Spinal cord (tissue), 10 donors: ENCODE measurements around the gene RAB3GAP1. TPM values are rescaled to one million over a fixed set of nuclear protein-coding genes. Genes with fewer than 3 reads are reported as not detected.
A peak's percentile ranks its signal among the peaks of the same experiment; 100 is the strongest.

ENCODE experiments used
- DNase-seq, 6 donors: peaks; one replicate each; pipeline versions ENCODE4 v3.0.0 to v3.0.0-alpha.2; 2013 to 2015; ENCODE audit warnings: low spot score in 6 of 6, low read depth in 4 of 6
- H3K27ac ChIP-seq: one replicate; pipeline ENCODE4 v1.5.1; 2013; ENCODE audit warnings: low read depth, low read length, control low read depth
- H3K27me3 ChIP-seq: one replicate; pipeline ENCODE4 v1.6.1; 2013; ENCODE audit warnings: low read length; ENCODE audit not compliant: control insufficient read depth, insufficient read depth
- H3K36me3 ChIP-seq: one replicate; pipeline ENCODE4 v1.6.1; 2013; ENCODE audit warnings: low read length; ENCODE audit not compliant: control insufficient read depth, insufficient read depth
- H3K4me1 ChIP-seq: one replicate; pipeline ENCODE4 v1.6.1; 2013; ENCODE audit warnings: low read length; ENCODE audit not compliant: control insufficient read depth, insufficient read depth
- H3K4me3 ChIP-seq: one replicate; pipeline ENCODE4 v1.5.1; 2013; ENCODE audit warnings: low read depth, low read length, control low read depth
- H3K9me3 ChIP-seq: one replicate; pipeline ENCODE4 v1.6.1; 2013; ENCODE audit warnings: low read length; ENCODE audit not compliant: control insufficient read depth, insufficient read depth
- WGBS: methylation state at CpG from one replicate; pipeline ENCODE4 v1.1.5; 2013; ENCODE audit warnings: missing lambda C conversion rate; ENCODE audit not compliant: insufficient coverage; 5-methylcytosine and 5-hydroxymethylcytosine counted together
- polyA plus RNA-seq, 2 donors: library from polyadenylated mRNA; unstranded; fragments of 120-200 nt; gene quantifications; one replicate each; pipeline ENCODE4 v1.2.1, GENCODE V29; 2013; ENCODE audit not compliant: insufficient read length in 2 of 2
- total RNA-seq, 2 donors: library from RNA; depleted of rRNA in 1 of 2; stranded (reverse); fragments of 120-200 nt in 1 of 2; fragments of >200 nt in 1 of 2; gene quantifications; one replicate each; pipeline versions ENCODE4 v1.2.3 to v1.2.4, GENCODE V29; 2013 to 2014
- donor health status: healthy.

The RAB3GAP1 gene
- total and polyA plus RNA-seq, 4 donors = 42.4 to 89.7 (median 53.1) TPM

DNA sequence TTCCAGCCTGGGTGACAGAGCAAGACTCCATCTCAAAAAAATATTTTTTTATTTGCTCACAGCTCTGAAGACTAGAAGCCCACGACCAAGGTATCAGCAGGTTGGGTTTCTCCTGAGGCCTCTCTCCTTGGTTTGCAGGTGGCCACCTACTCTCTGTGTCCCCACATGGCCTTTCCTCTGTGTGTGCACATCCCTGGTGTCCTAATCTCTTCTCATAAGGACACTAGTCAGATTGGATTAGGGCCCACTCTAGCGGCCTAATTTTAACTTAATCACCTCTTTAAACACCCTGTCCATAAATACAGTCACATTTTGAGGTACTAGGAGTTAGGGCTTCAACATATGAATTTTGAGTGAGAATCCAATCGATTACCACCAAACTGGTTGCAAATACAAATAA lies 2.0 kb upstream of the RAB3GAP1 start:
- H3K27ac ChIP-seq = no peak overlapping the region
- no peaks in the 10 kb centered on the region for H3K27me3 ChIP-seq
- WGBS = 82% methylated on average over 1 of the region's 3 CpGs
- no peak for DNase-seq
- no peaks in the 10 kb centered on the region for H3K36me3 ChIP-seq
- H3K9me3 ChIP-seq = no peaks in the 10 kb centered on the region
- no peak overlapping the region for H3K4me3 ChIP-seq
- H3K4me1 ChIP-seq = peaks cover 5% of the 10 kb centered on the region

DNA sequence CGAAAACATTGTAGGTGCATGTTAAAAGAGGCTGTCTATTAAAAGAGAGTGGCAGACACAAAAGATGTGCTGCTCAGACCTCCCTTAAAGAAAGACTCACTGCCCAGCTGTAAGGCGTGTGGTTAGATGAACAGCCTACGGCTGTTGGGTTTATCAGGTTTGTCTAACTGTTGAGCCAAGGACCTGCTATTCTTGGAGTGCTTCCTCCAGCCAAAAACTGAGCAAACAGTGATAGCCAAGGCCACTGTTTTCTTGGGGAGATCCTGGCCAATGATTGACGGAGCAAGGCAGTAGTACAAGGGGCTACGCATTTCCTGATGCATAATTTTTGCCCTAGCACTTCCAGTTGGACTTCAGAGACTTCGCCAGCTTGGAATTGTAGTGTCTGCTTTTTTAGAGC lies 1.4 kb upstream of the RAB3GAP1 start:
- DNase-seq = no peak

DNA sequence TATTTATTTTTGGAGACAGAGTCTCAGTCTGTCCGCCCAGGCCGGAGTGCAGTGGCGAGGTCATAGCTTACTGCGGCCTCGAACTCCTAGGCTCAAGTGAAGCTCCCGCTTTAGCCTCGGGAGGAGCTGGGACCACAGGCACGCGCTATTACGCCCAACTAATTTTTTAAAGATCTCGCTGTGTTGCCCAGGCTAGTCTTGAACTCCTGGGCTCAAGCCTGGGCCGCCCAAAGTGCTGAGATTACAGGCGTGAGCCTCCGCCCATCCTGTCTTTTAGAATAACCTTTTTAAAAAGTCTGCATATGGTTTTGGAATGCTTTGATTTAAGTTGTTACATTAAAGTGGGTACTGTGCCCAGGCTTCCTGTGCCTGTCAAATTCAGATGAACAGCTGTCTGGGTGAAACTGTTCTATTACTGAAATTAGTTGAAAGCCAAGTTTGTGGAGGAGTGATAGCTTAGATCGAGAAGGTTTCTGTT lies 944 bp downstream of the RAB3GAP1 start:
- no peaks in the 10 kb centered on the region for H3K27me3 ChIP-seq
- WGBS = 27% methylated on average over 14 of the region's 15 CpGs
- H3K9me3 ChIP-seq = no peaks in the 10 kb centered on the region
- peak overlapping the region; percentile 98 for H3K4me3 ChIP-seq
- H3K4me1 ChIP-seq = peaks cover 5% of the 10 kb centered on the region
- DNase-seq = no peak
- no peak overlapping the region for H3K27ac ChIP-seq
- peaks cover 3% of the 10 kb centered on the region for H3K36me3 ChIP-seq

More for the DNA sequence above, 1.4 kb upstream of the RAB3GAP1 start:
- no peaks in the 10 kb centered on the region for H3K27me3 ChIP-seq
- H3K9me3 ChIP-seq = no peaks in the 10 kb centered on the region
- WGBS = 95% methylated on average over 6 of the region's 6 CpGs
- peaks cover 5% of the 10 kb centered on the region for H3K4me1 ChIP-seq
- H3K27ac ChIP-seq = no peak overlapping the region
- H3K4me3 ChIP-seq = no peak overlapping the region
- no peaks in the 10 kb centered on the region for H3K36me3 ChIP-seq

DNA sequence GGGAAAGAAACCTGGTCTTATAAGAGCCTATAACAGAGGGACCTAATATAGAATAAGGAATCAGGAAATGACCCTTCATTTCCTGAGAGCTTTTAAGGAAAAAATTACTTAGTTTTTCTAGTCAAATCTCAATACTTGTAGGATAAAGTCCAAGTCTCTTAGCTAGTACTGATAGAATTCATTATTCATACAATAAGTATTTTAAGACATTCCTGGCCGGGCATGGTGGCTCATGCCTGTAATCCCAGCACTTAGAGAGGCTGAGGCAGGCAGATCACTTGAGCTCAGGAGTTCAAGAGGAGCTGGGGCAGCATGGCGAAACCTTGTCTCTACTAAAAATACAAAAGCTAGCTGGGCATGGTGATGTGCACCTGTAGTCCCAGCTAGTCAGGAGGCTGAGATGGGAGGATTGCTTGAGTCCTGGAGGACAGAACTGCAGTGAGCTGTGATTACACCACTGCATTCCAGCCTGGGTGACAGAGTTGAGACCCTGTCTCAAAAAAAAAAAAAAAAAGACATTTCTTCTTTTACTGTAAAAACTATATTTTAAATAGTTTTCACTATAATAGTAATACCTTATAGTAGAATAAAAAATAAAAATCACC lies 3.2 kb downstream of the RAB3GAP1 start:
- DNase-seq = no peak
- no peak overlapping the region for H3K4me3 ChIP-seq
- H3K27me3 ChIP-seq = no peaks in the 10 kb centered on the region
- H3K36me3 ChIP-seq = peaks cover 4% of the 10 kb centered on the region
- H3K4me1 ChIP-seq = peaks cover 5% of the 10 kb centered on the region
- no CpG with 5 or more reads among the region's 2 CpGs for WGBS
- no peak overlapping the region for H3K27ac ChIP-seq
- H3K9me3 ChIP-seq = no peaks in the 10 kb centered on the region

DNA sequence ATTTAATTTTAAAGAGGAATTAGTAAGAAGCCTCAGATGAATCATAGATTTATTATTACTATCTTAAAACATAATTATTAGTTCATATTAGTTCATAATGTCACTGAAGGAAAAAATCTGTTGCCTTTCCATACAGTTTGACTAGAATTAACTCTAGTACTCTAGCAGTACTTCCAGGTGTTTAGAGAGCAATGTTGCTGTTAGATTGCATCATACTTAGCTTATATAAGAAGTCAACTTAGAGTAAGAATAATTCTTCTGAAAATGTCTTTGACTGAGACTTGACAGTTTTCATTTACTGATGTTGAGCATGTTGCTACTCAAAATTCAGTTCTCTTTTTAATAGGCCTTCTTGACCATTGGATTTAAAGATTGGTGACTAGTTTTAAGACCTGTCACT lies 4.7 kb downstream of the RAB3GAP1 start:
- H3K27me3 ChIP-seq = no peaks in the 10 kb centered on the region
- H3K36me3 ChIP-seq = peaks cover 9% of the 10 kb centered on the region
- H3K4me3 ChIP-seq = no peak overlapping the region
- H3K4me1 ChIP-seq = peaks cover 5% of the 10 kb centered on the region
- H3K27ac ChIP-seq = no peak overlapping the region
- no peaks in the 10 kb centered on the region for H3K9me3 ChIP-seq
- DNase-seq = no peak

DNA sequence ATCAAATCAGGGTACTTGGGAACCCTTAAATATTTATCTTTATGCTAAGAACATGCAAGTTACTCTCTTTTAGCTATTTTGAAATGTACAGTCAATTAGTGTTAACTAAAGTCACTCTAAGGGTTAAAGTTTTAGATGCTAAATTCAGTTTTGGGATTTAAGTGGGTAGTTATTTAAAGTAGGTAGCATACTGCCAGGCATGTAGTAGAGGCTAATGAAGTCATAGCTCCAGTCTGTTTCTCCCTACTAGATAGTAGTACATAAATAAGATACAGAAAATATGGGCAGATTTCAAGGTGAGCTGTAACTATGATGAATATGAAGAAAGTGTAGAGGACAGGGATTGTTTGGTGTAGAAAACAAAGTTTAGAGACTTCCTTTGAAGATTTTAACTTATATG lies 7.5 kb downstream of the RAB3GAP1 start:
- Histone ChIP-seq H3K36me3 (peaks cover 12% of the 10 kb centered on the region), H3K4me1 (no peaks in the 10 kb centered on the region), H3K4me3 (no peak overlapping the region), H3K27ac (no peak overlapping the region), H3K27me3 (no peaks in the 10 kb centered on the region), H3K9me3 (no peaks in the 10 kb centered on the region)
- DNase-seq = no peak

DNA sequence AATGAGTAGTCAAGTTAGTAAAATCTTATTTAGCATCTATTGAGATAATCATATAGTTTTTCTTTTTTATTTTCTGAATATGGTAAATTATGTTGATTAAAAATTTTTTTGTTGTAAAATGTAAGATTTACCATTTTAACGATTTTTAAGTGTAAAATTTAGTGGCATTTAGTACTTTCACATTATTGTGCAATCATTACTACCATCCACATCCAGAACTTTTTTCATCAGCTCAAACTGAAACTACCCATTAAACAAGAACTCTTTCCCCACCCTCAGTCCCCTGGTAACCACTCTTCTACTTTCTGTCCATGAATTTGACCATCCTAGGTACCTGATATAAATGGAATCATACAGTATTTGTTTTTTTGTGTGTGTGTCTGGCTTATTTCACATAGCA lies 11.1 kb downstream of the RAB3GAP1 start:
- Histone ChIP-seq H3K36me3 (peaks cover 9% of the 10 kb centered on the region), H3K4me3 (no peak overlapping the region), H3K4me1 (no peaks in the 10 kb centered on the region), H3K27me3 (no peaks in the 10 kb centered on the region), H3K27ac (no peak overlapping the region), H3K9me3 (no peaks in the 10 kb centered on the region)
- WGBS = no CpG with 5 or more reads among the region's 1 CpG
- DNase-seq = no peak

DNA sequence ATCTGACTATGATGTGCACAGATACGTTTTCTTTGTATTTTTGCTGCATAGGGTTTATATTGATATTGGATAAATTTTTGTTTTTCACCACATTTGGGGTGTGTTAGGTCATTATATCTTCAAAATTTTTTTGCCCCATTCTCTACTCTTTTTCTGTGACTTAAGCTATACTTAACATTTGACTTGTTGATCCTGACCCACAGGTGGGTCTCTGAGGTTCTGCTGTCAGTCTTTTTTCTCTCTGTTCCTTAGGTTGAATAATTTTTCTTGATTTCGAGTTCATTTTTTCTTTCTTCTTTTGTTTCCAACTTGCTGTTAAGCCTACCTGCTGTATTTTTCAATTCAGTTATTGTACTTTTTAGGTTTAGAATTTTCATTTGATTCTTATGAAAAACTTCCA lies 12.1 kb downstream of the RAB3GAP1 start:
- no CpG with 5 or more reads among the region's 2 CpGs for WGBS

DNA sequence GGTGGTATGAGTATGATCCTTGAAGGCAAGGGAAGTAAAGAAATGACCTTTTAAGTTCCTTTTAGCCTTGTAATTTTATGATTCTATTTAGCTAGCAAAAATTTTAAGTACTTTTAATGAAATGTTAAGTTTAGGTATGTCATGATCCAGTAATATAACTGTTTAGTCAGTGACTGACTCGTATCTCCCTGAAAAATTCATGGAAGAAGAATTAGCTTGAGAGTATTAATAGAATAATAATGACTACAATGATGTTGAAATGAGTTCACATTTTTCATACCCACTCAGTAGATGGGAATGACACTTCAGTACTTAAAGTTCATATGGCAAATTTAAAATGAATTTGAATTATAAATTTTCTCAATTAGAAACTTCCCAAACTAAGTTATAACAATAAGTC lies 14.6 kb downstream of the RAB3GAP1 start:
- H3K27me3 ChIP-seq = no peaks in the 10 kb centered on the region
- H3K4me3 ChIP-seq = no peak overlapping the region
- no peak overlapping the region for H3K27ac ChIP-seq
- H3K9me3 ChIP-seq = peaks cover 9% of the 10 kb centered on the region
- no CpG with 5 or more reads among the region's 1 CpG for WGBS
- DNase-seq = no peak
- no peaks in the 10 kb centered on the region for H3K4me1 ChIP-seq
- peaks cover 3% of the 10 kb centered on the region for H3K36me3 ChIP-seq

More for the DNA sequence above, 12.1 kb downstream of the RAB3GAP1 start:
- Histone ChIP-seq H3K9me3 (no peaks in the 10 kb centered on the region), H3K27ac (no peak overlapping the region), H3K27me3 (no peaks in the 10 kb centered on the region), H3K4me1 (no peaks in the 10 kb centered on the region), H3K4me3 (no peak overlapping the region), H3K36me3 (peaks cover 9% of the 10 kb centered on the region)
- DNase-seq = no peak

DNA sequence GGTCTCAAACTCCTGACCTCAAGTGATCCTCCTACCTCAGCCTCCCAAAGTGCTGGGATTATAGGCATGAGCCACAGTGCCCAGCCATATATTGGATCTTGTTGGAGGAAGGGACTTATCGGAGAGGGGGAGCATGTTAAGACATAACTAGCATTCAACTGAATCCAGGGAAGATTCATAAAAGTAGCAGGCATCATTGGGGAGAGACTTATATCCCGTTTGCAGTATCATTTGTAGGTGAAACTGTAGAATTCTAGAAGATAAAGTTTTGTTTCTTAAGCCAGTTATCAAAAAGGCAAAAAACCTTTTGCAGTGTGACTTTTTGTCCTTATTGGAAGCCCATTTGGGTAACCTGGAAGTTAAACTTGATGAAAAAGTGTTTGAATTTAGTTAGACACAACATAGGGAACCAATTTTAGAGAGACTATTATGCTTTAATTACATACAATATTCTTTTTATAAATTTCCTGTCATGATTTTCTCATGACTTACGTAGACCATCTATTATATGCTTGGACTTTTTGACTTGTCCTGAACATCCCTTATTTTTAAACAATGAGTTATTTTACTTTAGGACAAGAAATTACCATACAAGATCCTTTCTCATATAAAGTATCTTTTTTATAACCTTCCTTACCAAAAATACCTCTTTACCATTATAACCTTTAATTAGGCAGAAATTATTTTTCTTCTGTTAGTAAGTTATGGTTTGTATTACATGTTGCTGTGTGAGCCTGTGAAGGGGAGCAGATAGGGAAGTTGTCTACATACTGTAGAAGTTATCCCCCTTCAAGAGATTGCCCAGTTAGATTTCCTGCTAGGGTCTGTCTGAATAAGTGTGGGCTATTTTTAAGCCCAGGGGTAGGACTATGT lies 20.3 kb downstream of the RAB3GAP1 start:
- DNase-seq = peak in 1 of 6 donors; percentile 4
- Histone ChIP-seq H3K4me3 (no peak overlapping the region), H3K27ac (no peak overlapping the region), H3K9me3 (peaks cover 17% of the 10 kb centered on the region), H3K4me1 (no peaks in the 10 kb centered on the region), H3K27me3 (no peaks in the 10 kb centered on the region), H3K36me3 (no peaks in the 10 kb centered on the region)
- 100% methylated on average over 2 of the region's 3 CpGs for WGBS
